ENCODE results near the gene FBN2.

DNA sequence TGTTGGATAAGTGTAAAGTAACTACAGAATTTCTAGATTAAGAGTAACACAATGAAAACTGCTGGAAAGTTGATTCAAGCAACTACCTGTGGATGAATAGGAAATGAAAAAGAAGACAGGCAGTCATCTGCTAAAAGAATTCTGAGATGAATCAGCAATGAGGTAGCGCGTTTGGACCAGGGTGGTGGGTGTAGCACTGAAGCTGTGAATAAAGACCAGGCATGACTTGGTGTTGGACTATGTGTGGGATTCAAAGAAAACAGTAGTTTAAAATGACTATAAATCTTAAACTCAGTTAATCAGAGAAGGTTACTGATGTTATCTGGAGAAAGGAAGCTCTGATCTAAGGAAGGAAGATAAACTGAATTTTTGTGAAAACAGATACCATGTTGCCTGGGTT is 159.8 kb downstream of the FBN2 start:
- TF ChIP-seq POLR2AphosphoS5 (IDR thresholded peaks at IDR 0.05; ENCODE audit: low read depth, low read length) (no peak), POLR2A (IDR thresholded peaks at IDR 0.05; ENCODE audit: low read depth, low read length) (no peak)
